ENCODE data around the gene STAG1.
A peak's percentile ranks its signal among the peaks of the same experiment; 100 is the strongest.
"Not testable (repeated sequence)": the region's sequence is repeated elsewhere in the genome, so short reads cannot be mapped to it uniquely, and the experiment has no call there.

The STAG1 gene

GRCh38 chr3:136698361-136698760 is 53.8 kb downstream of the STAG1 start:
- no peak for DNase-seq

DNA sequence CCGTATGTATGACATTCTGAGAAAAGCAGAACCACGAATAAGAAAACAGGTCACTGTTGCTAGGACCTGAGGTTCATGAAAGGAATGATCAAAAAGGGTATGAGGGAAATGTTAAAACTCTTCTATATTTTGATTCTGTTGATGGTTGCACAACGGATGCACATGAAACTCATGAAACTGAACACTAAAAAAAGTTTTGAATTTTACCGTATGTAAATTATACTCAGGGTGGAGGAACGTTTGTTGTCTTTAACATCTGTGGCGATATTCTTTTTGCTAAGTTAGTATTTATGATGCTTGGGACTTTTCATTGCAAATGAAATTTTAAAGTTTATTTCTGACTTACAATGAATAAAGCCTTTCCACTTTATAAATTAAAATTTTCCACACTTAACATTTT is 55.4 kb downstream of the STAG1 start:
- no peak for DNase-seq

GRCh38 chr3:136694321-136694720 is 57.9 kb downstream of the STAG1 start:
- no peak for DNase-seq

GRCh38 chr3:136690599-136690998 is 61.6 kb downstream of the STAG1 start:
- no peak for DNase-seq

DNA sequence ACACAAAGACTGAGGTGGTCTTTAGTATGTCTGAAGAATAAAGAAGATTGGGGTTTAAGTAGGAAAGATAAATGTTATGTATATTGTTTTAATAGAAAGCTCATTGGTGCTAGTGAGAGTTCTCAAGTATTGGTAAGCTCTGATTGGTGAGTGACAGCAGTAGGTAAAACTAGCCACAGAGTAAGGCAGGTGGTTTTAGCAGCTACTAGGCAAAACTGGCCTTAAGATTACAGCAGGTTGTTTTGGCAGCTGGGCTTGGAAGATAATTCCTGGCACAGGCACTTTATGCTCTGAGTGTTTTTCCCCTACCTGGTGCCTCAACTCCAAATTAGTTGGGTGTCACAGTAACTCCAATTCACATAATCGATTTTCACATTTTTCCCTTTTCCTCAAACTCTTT is 66.3 kb downstream of the STAG1 start:
- DNase-seq: no peak

DNA sequence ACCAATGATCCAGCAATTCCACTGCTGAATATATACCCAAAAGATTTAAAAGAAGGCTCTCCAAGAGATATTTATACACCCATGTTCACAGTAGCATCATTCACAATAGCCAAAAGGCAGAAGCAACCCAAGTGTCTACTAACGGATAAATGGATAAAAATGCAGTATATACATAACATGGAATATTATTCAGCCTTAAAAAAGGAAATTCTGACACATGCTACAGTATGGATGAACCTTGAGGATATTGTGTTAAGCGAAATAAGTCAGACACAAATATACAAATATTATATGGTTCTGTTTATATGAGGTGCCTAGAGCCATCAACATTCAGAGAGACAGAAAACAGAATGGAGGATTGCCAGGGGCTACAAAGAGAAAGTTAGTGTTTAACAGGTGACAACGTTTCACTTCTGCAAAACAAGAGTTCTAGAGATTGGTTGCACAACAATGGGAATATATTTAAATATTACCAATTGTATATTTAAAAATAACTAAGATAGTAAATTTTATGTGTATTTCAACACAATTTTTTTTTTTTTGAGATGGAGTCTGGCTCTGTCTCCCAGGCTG is 69.4 kb downstream of the STAG1 start:
- DNase-seq: no peak

- no peak for DNase-seq
Measured at GRCh38 chr3:136678981-136679380, 73.2 kb downstream of the STAG1 start.

DNA sequence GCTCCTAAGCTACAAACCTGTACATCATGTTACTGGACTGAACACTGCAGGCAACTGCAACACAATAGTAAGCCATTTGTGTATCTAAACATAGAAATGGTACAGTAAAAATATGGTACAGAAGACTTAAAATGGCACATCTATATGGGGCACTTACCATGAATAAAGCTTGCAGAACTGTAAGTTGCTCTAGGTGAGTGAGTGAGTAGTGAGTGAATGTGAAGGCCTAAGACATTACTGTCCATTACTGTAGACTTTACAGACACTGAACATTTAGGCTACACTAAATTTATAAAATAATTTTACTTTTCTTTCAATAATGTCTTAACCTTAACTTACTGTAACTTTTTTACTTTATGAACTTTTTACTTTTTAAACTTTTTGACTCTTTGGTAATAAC is 76.2 kb downstream of the STAG1 start:
- no peak for DNase-seq

DNA sequence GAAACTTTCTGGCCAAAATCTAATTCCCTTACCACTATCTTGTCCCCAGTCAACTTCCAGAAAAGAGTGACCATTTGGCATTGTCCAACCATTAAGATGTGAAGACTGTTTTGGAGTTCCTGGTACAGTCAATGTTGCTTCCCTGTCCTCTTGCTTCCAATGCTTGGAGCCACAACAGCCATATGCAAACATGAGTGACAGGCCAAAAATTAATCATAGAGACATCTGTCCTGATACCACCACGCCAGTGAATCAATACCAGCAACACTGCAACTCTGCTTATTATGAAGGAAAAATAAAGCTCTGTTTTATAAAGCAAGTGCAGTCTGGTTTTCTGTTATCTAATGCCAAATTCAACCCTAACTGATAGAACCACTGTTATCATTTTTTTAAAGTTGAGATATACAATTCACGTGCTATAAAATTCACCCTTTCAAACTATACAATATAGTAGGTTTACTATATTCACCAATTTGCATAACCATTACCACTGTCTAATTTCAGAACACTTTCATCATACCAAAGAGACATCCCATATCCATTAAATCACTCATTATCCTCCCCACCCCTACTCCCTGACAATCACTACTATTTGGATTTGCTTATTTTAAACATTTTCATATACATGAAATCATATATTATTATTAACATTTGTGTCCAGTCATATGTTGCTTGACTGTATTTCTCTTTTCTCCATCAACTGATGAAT is 76.9 kb downstream of the STAG1 start:
- no peak for DNase-seq

- no peak for DNase-seq
Measured at GRCh38 chr3:136672457-136672856, 79.7 kb downstream of the STAG1 start.

GRCh38 chr3:136671921-136672320 is 80.3 kb downstream of the STAG1 start:
- DNase-seq: no peak

GRCh38 chr3:136670166-136670565 is 82.0 kb downstream of the STAG1 start:
- no peak for DNase-seq

DNA sequence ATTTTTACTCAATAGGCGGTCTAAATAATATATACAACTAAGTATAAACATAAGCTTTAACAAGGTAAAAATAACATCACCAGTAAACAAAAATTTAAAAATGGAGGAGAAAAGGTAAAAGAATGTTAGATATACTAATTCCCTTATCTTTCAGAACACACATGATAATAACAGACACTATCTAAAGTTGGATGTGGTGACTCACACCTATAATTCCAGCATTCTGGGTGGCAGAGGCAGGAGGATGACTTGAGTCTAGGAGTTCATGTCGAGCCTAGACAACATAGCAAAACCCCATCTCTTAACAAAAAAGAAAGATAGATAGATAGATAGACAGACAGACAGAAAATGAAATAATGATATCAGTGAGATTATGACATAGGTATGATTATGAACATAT is 85.1 kb downstream of the STAG1 start:
- DNase-seq: no peak

- DNase-seq: not testable (repeated sequence)
Measured at GRCh38 chr3:136666301-136666700, 85.9 kb downstream of the STAG1 start.

GRCh38 chr3:136664771-136665170 is 87.4 kb downstream of the STAG1 start:
- no peak for DNase-seq

- DNase-seq: no peak
Measured at GRCh38 chr3:136661282-136661681, 90.9 kb downstream of the STAG1 start.

DNA sequence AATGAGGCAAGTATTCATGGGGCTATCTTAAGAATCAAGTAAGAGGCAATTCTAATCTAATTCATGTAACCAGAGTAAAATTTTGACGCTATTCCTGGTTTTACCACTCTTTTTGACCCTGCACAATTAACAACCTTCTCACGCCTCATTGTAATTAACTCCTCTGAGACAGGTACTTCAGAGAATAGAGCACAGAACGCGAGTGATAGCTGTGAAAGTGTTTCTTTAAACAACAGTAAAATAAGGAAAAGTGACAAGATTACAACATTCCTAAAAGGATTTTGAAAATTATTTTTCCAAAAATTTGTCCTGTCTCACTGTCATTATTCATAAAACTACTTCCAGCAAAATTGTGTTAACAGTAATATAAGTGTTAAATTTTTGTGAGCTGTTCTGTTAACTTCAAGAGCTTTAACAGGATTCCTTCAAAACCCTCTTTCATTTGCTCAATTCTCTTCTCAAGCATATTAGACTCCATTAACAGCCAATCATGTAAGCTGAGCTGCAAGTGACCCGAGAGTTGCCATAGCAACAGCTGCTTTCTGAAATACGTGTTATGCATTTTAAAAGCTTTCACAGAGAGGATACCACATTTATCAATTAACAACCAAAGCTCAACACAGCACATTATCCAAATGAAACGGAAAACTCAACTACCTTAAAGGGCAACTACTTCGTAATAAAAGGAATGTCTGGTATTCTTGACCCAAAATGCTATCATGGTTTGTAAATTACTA is 93.1 kb downstream of the STAG1 start:
- DNase-seq: peak; percentile 7

- no peak for DNase-seq
Measured at GRCh38 chr3:136657526-136657925, 94.7 kb downstream of the STAG1 start.

- no peak for DNase-seq
Measured at GRCh38 chr3:136653628-136654027, 98.5 kb downstream of the STAG1 start.

DNA sequence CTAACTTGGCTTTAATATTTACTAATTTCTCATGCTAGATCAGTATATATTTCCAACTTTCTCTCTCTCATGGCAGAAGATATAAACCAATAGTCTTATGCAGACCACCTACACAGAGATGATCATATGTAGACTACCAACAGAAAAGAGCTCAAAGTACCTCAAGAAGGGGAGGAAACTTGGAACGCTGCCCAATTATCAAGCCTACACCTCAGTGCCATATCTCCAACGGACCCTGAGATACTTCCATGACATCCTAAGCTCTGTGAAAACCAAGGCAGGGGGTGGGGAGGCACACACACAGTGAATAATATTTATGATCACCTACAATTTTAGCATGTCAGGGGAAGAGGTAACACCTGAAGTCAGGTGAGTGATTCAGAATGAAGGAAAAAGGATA is 100.6 kb downstream of the STAG1 start:
- no peak for DNase-seq

- no peak for DNase-seq
Measured at GRCh38 chr3:136650461-136650860, 101.7 kb downstream of the STAG1 start.

DNA sequence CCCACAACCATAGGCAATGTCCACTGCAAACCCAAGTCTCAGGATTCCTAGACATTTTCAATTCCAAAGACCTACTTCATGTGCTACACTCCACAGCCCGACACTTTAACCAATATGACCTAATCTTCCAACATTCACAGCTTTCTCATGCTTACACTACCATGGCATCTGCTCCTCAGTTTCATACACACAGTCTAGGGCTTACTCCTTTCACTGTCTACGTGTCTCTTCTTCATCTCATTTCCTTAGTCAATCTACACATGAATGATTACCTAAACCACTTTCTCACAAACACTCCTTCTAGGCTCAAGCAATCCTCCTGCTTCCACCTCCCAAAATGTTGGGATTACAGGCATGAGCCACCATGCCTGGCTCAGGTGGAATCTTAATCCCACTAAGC is 106.3 kb downstream of the STAG1 start:
- DNase-seq: no peak

- no peak for DNase-seq
Measured at GRCh38 chr3:136644212-136644611, 108.0 kb downstream of the STAG1 start.

DNA sequence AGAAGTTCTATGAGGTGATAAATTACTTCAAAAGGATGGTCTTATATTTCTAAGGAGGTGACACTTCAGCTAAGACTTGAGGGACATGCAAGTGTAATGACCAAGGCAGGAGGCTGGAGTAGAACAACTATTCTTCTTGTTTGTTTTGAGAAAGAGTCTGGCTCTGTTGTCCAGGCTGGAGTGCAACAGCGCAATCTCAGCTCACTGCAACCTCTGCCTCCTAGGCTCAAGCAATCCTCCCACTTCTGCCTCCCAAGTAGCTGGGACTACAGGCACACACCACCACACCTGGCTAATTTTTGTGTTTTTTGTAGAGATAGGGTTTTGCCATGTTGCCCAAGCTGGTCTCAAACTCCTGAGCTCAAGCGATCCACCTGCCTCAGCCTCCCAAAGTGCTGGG is 108.8 kb downstream of the STAG1 start:
- not testable (repeated sequence) for DNase-seq

Measured in NCI-H1417 treated with DMSO at 0.1 percent for 48 hours (cell line).